CD14-positive monocyte (primary cell): ENCODE results near the gene TANC1. TPM values are rescaled to one million over a fixed set of nuclear protein-coding genes. Genes with fewer than 3 reads are reported as not detected.

ENCODE experiments used
- DNase-seq, 3 donors: peaks; one replicate each; pipeline ENCODE4 v3.0.0-alpha.2; 2011 to 2022
- H2AFZ ChIP-seq: 2 replicates; pipeline ENCODE4 v1.6.0; 2012; ENCODE audit warnings: mild to moderate bottlenecking, low read depth, low read length, inconsistent platforms; ENCODE audit not compliant: insufficient read depth, poor library complexity, severe bottlenecking
- H3K27ac ChIP-seq, 2 donors: 1 replicate in 1 of 2; 2 replicates in 1 of 2; pipeline ENCODE4 v1.5.1; 2012 to 2013; ENCODE audit warnings: low read length in 2 of 2, control low read depth in 1 of 2, inconsistent platforms in 1 of 2, low read depth in 1 of 2, mild to moderate bottlenecking in 1 of 2
- H3K27me3 ChIP-seq, 2 donors: one replicate each; pipeline versions ENCODE4 v1.6.0 to v1.6.1; 2011 to 2013; ENCODE audit warnings: low read length in 2 of 2; ENCODE audit not compliant: control insufficient read depth in 2 of 2, insufficient read depth in 2 of 2
- H3K36me3 ChIP-seq, 2 donors: replicated peaks in 1 of 2; 1 replicate in 1 of 2; 2 replicates in 1 of 2; pipeline versions ENCODE4 v1.5.1 to v1.6.1; 2012 to 2013; ENCODE audit warnings: low read length in 2 of 2, control low read depth in 1 of 2, inconsistent platforms in 1 of 2, mild to moderate bottlenecking in 1 of 2; ENCODE audit not compliant: insufficient read depth in 2 of 2, control insufficient read depth in 1 of 2
- H3K4me1 ChIP-seq, 2 donors: 1 replicate in 1 of 2; 2 replicates in 1 of 2; pipeline versions ENCODE4 v1.5.1 to v1.6.1; 2012 to 2013; ENCODE audit warnings: low read length in 2 of 2, control low read depth in 1 of 2, inconsistent platforms in 1 of 2, mild to moderate bottlenecking in 1 of 2, moderate library complexity in 1 of 2; ENCODE audit not compliant: insufficient read depth in 2 of 2, control insufficient read depth in 1 of 2
- H3K4me2 ChIP-seq: replicated peaks from 2 replicates; pipeline ENCODE3; 2012; ENCODE audit warnings: low read length, moderate library complexity, mild to moderate bottlenecking; ENCODE audit not compliant: poor library complexity, severe bottlenecking; ENCODE audit errors: extremely low read depth
- H3K4me3 ChIP-seq, 3 experiments: fragments of 200-600 bp in 1 of 3; sonication (generic) in 1 of 3; replicated peaks in 1 of 3; 1 replicate in 2 of 3; 2 replicates in 1 of 3; pipeline ENCODE4 v1.5.1; 2011 to 2013; ENCODE audit warnings: low read length in 3 of 3, mild to moderate bottlenecking in 3 of 3, control low read depth in 2 of 3, low read depth in 2 of 3, inconsistent platforms in 1 of 3, moderate library complexity in 1 of 3
- H3K79me2 ChIP-seq: 2 replicates; pipeline ENCODE4 v1.6.0; 2012; ENCODE audit warnings: mild to moderate bottlenecking, control low read depth, inconsistent platforms, low read length, moderate library complexity; ENCODE audit not compliant: insufficient read depth
- H3K9ac ChIP-seq: 2 replicates; pipeline ENCODE4 v1.6.0; 2017; ENCODE audit warnings: low read length, mild to moderate bottlenecking; ENCODE audit not compliant: insufficient read depth, poor library complexity, severe bottlenecking
- H3K9me3 ChIP-seq, 2 donors: replicated peaks in 1 of 2; 1 replicate in 1 of 2; 2 replicates in 1 of 2; pipeline versions ENCODE4 v1.5.1 to v1.6.1; 2012 to 2013; ENCODE audit warnings: low read length in 2 of 2, control low read depth in 1 of 2; ENCODE audit not compliant: control insufficient read depth in 1 of 2, insufficient read depth in 1 of 2
- H4K20me1 ChIP-seq: 2 replicates; pipeline ENCODE4 v1.6.0; 2012; ENCODE audit warnings: mild to moderate bottlenecking, low read length, control low read depth, moderate library complexity; ENCODE audit not compliant: insufficient read depth
- H3K27ac Mint-ChIP-seq, 7 donors: one replicate each; pipeline ENCODE4 v1.8.0; 2020; ENCODE audit warnings: mild to moderate bottlenecking in 7 of 7, mixed read lengths in 7 of 7, moderate library complexity in 6 of 7, inconsistent platforms in 2 of 7
- H3K27me3 Mint-ChIP-seq, 3 donors: one replicate each; pipeline ENCODE4 v1.8.0; 2021 to 2022; ENCODE audit warnings: low read depth in 3 of 3, mild to moderate bottlenecking in 3 of 3, mixed read lengths in 3 of 3, moderate library complexity in 3 of 3, inconsistent platforms in 1 of 3
- H3K36me3 Mint-ChIP-seq, 2 donors: one replicate each; pipeline ENCODE4 v1.8.0; 2020; ENCODE audit warnings: mixed read lengths in 2 of 2, inconsistent platforms in 1 of 2, mild to moderate bottlenecking in 1 of 2
- H3K4me1 Mint-ChIP-seq: one replicate; pipeline ENCODE4 v1.8.0; 2020; ENCODE audit warnings: mild to moderate bottlenecking, mixed read lengths
- H3K4me3 Mint-ChIP-seq, 2 donors: one replicate each; pipeline ENCODE4 v1.8.0; 2020; ENCODE audit warnings: mild to moderate bottlenecking in 2 of 2, mixed read lengths in 2 of 2, moderate library complexity in 1 of 2
- H3K9me3 Mint-ChIP-seq, 7 donors: one replicate each; pipeline ENCODE4 v1.8.0; 2020 to 2022; ENCODE audit warnings: mixed read lengths in 7 of 7, mild to moderate bottlenecking in 6 of 7, moderate library complexity in 6 of 7, inconsistent platforms in 2 of 7
- WGBS: methylation state at CpG from one replicate; pipeline ENCODE4 v1.1.5; 2013; ENCODE audit warnings: missing lambda C conversion rate; ENCODE audit not compliant: insufficient coverage; 5-methylcytosine and 5-hydroxymethylcytosine counted together
- intact Hi-C, 2 donors: fragments of 100-400 bp; cut with micrococcal nuclease; formaldehyde crosslinking; loops; one replicate each; pipeline versions ENCODE4 v1.15.0 to v1.15.1; 2023
- polyA plus RNA-seq, 3 donors: library from polyadenylated mRNA; depleted of rRNA in 1 of 3; unstranded in 2 of 3; stranded (reverse) in 1 of 3; fragments of 300-500 nt in 2 of 3; fragments of >200 nt in 1 of 3; fragmentation: Illumina TruSeq in 2 of 3; gene quantifications; 1 replicate in 2 of 3; 2 replicates in 1 of 3; pipeline ENCODE4 v1.2.3, GENCODE V29; 2012 to 2021
- TF ChIP-seq, protein P1 (sequence below): fragments of 200-600 bp; IDR thresholded peaks from one replicate; pipeline ENCODE4 v1.8.0; 2022; ENCODE audit warnings: antibody characterized with exemption, mild to moderate bottlenecking

TANC1 gene
- polyA plus RNA-seq, 3 donors, result 0.04 TPM; not detected in 2

DNA sequence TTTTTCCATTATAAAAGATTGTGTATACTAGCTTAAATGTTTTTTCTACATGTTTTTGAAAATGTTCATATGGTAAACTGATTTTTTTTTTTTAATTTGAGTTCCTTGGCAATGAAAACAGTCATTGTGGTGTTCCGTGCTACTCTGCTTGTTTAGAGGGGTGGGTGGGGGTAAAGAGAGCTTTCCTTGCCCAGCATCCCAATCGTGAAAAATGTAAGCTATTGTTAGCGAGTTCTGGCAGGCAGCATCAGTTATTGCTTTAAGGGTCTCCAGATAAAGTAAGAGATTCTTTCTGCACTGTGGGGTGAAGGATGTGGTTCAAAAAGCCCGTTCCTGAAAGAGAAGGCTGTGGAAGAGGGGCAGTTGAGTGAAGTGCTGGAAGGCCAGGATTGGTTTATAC lies 118.4 kb downstream of the TANC1 start:
- DNase-seq, result no peak
- Mint-ChIP-seq H3K27ac (no peak overlapping the region), H3K9me3 (peaks cover 0 to 1% (median 0%) of the 10 kb centered on the region in 7 donors), H3K27me3 (peaks cover 0 to 2% (median 0%) of the 10 kb centered on the region in 3 donors), H3K4me3 (no peak overlapping the region), H3K36me3 (no peaks in the 10 kb centered on the region), H3K4me1 (peaks cover 34% of the 10 kb centered on the region)
- H3K9me3 ChIP-seq, result no peaks in the 10 kb centered on the region
- H3K9ac ChIP-seq, result no peak overlapping the region
- H4K20me1 ChIP-seq, result no peaks in the 10 kb centered on the region
- H3K27me3 ChIP-seq, result no peaks in the 10 kb centered on the region
- H3K4me2 ChIP-seq, result no peak overlapping the region
- 0% methylated on average over 4 of the region's 4 CpGs for WGBS
- no peaks in the 10 kb centered on the region for H3K36me3 ChIP-seq
- H2AFZ ChIP-seq, result peak overlapping the region; percentile 33
- TF ChIP-seq, protein P1, sequence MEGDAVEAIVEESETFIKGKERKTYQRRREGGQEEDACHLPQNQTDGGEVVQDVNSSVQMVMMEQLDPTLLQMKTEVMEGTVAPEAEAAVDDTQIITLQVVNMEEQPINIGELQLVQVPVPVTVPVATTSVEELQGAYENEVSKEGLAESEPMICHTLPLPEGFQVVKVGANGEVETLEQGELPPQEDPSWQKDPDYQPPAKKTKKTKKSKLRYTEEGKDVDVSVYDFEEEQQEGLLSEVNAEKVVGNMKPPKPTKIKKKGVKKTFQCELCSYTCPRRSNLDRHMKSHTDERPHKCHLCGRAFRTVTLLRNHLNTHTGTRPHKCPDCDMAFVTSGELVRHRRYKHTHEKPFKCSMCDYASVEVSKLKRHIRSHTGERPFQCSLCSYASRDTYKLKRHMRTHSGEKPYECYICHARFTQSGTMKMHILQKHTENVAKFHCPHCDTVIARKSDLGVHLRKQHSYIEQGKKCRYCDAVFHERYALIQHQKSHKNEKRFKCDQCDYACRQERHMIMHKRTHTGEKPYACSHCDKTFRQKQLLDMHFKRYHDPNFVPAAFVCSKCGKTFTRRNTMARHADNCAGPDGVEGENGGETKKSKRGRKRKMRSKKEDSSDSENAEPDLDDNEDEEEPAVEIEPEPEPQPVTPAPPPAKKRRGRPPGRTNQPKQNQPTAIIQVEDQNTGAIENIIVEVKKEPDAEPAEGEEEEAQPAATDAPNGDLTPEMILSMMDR, result no peak
- H3K27ac ChIP-seq, result no peak overlapping the region
- peaks cover 16 to 28% of the 10 kb centered on the region in 2 donors for H3K4me1 ChIP-seq
- H3K79me2 ChIP-seq, result no peaks in the 10 kb centered on the region
- no peak overlapping the region for H3K4me3 ChIP-seq
- intact Hi-C loops, result no loop called here

DNA sequence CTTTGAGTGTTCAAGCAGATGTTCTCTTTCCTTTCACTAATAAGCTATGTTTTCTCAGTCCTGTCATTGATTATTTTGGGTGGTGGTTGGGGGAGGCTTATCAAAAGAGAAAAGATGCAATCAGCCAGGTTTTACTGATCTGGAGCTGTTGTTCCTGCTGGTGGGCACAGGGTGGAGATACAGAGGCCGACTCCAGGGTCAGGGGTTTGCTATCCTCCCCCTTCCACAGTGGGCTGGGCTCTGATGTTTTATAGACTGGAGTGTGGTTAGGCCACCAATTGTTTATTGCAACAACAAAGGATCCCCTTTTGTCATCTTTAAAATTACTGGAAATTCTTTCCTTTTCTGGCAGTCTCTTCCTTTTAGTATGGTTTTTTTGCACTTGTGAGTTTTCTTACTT lies 120.5 kb downstream of the TANC1 start:
- Histone ChIP-seq H2AFZ (no peak overlapping the region), H3K4me3 (no peak overlapping the region), H3K36me3 (no peaks in the 10 kb centered on the region), H4K20me1 (no peaks in the 10 kb centered on the region), H3K4me1 (peaks cover 20 to 32% of the 10 kb centered on the region in 2 donors), H3K9ac (peak overlapping the region; percentile 18), H3K4me2 (no peak overlapping the region), H3K79me2 (no peaks in the 10 kb centered on the region), H3K27me3 (no peaks in the 10 kb centered on the region), H3K27ac (no peak overlapping the region), H3K9me3 (no peaks in the 10 kb centered on the region)
- Mint-ChIP-seq H3K36me3 (no peaks in the 10 kb centered on the region), H3K27ac (no peak overlapping the region), H3K4me3 (no peak overlapping the region), H3K4me1 (peaks cover 44% of the 10 kb centered on the region), H3K27me3 (peaks cover 0 to 3% (median 0%) of the 10 kb centered on the region in 3 donors), H3K9me3 (no peaks in the 10 kb centered on the region)
- WGBS, result no CpG with 5 or more reads among the region's 1 CpG
- TF ChIP-seq, protein P1, result no peak
- intact Hi-C loops, result no loop called here
- no peak for DNase-seq
